HG02678 (cell line): ENCODE data around the gene CEP57L1.
"Not testable (repeated sequence)": the region's sequence is repeated elsewhere in the genome, so short reads cannot be mapped to it uniquely, and the experiment has no call there.

ENCODE experiments used
- ATAC-seq: cut with Tn5 transposase; IDR thresholded peaks from one replicate; pipeline ENCODE4 v1.9.1; 2021; ENCODE audit warnings: mild to moderate bottlenecking, moderate library complexity; ENCODE audit not compliant: unreplicated experiment

Gene CEP57L1

DNA sequence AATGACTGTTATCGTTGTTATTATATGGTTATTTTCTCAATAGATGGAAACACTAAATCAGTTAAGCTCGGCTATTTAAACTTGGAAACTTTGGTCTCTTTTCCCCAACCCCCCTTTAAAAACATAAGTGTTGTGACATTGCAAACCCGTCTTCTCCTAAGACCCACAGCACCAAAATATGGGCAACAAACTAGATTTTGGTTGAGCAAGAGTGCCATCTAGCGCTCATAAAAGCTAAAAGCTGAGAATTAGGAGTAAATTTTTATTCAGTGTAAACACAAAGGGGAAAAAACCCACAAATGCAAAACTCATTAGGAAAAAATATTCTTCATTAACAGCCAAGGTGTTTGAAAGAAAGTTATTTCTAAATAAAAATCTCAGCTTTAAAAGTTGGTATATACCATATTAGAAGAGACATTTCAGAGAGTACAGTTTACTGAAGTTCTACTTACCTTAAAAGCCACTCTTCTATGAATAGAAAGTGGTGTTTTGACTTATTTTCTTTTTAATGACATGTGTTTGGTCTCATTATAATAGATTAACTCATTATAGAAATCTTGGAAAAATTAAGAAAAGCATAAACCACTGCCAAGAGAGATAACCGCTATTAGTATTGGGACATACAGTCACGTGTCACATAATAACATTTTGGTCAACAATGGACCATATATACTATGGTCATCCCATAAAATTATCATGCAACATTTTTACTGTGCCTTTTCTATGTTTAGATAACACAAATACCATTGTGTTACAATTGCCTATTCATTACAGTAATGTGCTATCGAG, 21.8 kb upstream of the CEP57L1 start:
- ATAC-seq = no peak

DNA sequence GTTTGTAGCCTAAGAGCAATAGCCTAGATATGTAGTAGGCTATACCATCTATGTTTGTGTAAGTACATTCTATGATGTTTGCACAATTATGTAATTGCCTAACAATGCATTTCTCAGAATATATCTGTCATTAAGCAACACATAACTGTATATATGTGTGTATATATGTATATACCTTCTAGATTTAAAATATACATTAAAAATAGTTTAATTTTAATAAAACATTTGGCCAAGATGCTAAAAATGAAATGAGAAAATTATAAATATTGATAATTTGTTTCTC, 21.2 kb upstream of the CEP57L1 start:
- no peak for ATAC-seq

DNA sequence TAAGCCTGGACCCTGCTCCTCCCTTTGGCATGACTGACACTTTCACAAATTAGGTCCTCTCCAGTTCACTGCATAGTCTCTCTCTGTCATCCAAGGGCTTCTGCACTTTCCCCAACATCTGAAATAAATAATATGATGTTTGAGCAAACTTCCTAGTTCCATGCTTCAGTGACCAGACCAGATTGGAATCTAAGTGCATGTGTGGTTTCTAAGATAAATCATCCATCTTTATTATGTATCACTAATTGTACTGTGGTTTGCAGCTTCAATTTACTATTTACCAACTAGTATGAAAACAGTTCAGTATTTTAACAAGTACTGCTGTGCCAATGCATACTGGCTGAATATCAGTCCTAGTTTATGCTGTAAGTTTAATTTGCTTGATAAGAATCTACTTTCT, 19.4 kb upstream of the CEP57L1 start:
- no peak for ATAC-seq

DNA sequence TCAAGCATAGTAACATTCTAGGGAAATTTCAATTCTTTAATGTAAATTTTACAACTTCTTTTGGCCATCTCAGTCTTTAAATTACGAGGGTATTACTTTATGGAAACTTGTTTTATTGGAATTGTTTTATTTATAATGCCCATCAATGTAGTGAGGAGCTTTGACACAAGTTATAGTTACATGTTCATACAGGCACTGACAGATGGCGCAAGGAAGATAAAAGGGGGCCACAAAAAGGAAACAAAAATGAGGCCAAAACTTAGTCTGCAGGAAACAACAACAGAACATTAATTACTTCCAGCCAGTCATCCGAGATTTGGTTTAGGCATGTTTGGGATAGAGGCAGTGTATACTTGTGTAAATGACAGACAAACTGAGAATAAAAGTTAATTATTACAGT, 18.9 kb upstream of the CEP57L1 start:
- no peak for ATAC-seq

DNA sequence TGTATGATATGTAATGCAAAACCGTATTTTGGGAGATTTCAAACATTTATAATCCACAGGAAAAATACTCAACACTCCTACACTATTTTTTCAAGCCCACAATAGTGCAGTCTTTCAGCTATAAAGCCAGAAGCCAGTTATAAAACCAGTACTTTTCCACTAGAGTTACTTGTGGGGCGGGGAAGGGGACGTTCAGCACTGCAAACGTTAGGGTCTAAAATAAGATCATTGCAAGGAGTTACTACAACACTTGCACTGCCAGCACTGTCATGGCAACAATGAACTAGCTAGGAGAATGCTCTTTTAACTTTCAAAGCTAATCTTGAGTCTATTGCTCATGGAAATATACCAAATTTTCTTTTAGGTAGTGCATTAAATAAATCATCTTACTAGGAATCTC, 15.3 kb upstream of the CEP57L1 start:
- no peak for ATAC-seq

DNA sequence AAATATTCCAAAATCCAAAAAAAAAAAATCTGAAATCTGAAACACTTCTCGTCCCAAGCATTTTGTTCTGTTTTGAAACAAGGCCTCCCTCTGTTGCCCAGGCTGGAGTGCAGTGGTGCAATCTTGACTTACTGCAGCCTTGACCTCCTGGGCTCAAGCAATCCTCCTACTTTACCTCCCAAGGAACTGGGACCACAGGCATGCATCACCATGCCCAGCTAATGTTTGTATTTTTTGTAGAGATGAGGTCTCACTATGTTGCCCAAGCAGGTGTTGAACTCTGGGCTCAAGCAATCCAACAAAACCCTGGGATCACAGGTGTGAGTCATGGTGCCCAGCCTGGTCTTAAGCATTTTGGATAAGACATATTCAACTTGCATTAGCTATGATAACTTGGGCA, 14.3 kb upstream of the CEP57L1 start:
- ATAC-seq = no peak

DNA sequence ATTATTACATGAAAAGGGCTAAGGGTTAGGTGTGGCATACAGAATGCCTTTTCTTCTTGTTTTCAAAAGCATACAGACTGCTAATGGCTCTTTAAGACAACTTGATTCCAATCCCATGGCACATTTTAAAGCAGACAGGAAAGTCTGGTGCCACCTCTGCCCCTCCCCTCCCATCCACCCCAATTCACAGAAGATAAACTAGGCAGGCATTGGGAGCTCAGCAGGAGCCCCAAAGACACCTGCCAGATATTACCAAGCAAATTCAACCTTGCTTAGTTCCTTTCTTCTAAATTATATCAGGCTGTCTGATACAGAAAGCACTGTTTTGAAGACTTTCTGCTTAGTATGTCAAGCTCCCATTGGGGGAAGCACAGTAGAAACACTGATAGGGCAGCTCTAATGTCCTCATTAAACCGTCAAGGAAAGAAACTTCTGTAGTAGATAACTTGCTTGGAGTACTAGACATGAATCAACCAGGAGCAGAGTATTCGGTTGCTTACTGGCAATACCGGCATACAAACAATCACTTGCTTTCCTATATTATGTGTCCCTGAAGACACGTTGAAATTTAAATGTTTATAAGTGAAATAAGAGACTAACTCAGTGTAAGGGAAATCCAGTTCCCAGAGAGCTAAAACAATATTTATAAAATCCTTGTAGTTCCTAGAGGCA, 13.7 kb upstream of the CEP57L1 start:
- no peak for ATAC-seq

DNA sequence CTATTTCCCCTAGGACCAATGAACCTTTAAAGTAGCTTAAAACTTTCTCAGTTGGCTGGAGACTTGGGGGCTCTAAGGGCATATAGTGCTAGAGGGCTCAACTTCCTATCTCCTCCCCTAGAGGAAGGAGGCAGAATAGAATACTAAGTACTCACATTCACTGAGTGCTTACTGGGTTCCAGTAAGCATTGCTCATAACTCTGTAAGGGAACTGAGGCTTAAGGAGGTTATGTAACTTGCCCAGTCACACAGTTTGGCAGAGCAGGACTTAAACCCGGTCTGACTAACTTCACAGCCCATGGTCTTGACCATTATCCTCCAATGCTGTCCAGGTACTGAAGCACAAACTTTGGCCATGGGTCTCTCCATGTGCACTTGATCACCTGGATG, 13.1 kb upstream of the CEP57L1 start:
- no peak for ATAC-seq

DNA sequence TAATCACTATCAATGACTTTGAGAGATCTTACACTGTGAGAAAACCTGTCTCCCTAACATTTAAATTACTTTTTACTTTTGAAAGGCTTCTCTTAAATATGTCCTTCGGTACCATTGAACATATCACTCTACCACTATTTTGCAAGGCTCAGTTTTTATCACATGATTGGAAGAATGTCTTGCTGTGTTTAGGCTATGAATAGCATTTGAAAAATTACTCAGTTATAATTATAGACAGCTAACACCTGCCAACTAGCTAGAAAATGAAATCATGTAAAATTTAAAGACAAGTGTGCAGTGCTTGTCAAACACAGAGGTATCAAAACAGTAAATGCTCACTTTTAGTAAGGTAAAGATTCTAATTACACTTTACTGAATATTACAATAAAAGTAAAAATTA, 11.7 kb upstream of the CEP57L1 start:
- peak; percentile 59 for ATAC-seq

DNA sequence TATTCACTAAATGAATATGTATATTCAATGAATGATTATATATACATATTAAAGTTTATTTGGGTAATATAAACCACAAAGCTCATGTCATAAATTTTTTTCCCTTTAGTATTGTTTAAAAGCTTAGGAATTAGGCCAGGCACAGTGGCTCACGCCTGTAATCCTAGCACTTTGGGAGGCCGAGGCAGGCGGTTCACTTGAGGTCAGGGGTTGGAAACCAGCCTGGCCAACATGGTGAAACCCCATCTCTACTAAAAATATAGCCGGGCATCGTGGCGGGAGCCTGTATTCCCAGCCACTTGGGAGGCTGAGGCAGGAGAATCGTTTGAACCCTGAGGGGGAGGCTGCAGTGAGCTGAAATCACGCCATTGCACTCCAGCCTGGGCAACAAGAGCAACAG, 11.2 kb upstream of the CEP57L1 start:
- not testable (repeated sequence) for ATAC-seq

DNA sequence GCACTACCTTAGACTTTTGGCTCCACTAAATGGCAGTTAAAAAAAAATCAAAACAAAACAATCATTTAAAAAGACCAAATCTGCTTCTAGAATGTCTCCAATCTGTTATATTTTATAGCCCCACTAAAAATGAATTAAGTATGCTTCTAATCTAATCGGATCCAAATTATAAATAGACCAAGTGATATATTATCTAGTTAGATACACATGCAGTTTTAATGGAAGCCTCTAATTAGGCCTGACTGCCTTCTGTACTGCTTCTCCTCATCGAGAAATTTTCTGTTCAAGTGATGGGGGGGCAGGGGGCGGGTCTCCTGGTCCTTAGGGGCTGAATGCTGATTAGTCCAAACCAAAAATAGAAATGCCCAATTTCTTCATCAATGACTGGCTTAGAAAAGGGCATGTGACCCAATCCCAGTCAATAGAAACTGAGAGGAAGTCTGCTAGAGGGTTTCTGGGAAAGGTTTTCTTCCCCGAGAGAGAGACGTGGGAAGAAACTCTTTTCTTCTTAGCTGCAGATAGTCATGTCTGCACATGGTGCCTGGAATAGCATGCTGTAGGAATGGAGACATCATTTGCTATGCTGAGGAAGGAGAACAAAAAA, 7.5 kb upstream of the CEP57L1 start:
- no peak for ATAC-seq

DNA sequence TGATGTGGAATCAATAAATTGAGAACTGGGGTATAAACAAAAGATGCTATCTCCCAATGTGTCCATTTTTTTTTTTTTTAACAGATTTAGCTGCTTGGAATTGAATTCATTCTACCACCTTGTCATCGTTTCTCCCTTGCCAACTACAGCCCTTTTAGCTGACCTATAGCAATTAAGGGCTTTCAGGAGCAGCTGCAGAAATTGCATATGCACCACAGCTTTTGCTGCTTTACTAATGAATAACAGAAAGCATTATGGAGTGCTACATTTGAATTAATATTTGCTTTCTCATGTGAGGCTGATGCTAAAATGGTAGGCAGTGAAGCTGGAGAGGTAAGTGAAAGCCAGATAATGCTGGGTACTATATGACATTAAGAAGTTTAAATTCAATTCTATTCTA, 6.3 kb upstream of the CEP57L1 start:
- ATAC-seq = no peak

DNA sequence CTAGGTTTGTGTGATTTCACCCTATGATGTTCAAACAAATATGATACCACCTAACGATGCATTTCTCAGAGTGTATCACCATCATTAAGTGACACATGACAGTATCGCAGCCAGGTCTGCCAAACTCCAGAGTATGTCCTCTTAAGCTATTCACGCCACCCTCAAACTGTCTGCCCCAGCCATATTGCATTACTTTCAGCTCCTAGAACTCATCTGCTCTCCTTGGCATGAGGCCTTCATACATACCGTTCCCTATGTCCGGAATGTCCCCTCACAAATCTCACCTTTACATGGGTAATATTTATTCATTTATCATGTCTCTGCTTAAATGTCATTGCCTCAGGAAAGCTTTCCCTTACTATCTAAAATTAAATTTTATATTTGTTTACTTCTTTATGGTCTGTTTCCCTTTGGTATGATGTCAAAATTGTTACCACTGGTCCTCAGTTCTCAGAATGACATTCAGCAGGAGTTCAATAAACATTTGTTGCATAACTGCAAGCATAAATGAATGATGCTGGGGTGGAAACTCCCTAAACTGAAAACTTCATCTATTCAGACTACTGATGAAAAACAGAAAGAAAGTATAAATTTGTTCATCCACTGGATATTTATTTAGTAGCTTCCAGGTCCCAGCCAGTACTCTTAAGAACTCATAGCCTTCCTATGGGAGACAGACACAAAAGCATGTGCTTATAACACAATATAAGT, 3.8 kb upstream of the CEP57L1 start:
- ATAC-seq = no peak

DNA sequence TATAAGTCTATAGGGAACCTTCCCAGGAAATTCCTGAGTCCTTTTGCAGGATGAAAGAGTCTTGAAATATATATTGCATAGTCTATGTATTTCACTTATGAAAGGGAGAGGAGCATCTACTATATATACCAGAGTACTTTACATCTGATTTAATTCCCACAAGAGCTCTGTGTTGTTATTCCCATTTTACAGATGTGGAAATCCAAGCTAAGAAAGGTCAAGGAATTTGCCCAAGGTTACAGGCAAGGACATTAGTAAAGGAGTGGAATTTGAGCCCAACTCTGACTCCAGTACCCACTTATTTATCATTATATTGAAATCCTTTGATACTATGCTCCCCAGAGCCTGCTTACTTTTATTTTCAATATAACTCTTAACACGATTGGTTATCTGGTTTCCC, 3.2 kb upstream of the CEP57L1 start:
- no peak for ATAC-seq

DNA sequence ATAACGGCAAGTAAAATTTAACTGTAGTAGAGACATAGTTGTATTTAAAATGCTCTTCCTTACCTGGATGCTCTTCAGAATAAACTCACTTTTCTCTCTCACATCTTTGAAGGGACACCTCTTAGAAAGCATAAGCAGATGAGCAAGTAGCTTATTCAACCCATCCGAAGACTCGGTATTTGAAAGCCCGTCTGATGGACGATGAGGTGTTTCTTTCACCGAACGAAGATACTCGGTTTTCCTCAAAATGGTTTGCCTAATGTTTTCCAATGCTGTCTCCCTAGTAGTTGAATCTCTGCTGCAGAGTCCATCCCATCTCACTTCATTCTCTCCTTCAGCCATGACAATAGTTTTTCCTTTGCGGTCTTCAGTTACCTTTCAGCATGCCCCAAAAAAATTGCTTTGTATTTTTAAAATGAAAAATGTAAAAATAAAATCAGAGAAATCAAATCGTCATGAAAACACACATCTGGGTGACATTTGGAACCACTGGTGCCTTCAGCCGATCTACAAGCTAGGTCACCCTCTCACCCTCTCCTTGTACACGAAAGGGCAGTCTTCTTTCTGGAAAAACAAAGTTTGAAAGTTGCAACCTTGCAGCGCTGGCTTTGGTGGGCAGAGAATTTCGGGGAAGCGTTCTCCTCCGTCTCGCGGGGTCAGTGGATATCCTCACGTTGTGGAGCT, 1.4 kb upstream of the CEP57L1 start:
- no peak for ATAC-seq

DNA sequence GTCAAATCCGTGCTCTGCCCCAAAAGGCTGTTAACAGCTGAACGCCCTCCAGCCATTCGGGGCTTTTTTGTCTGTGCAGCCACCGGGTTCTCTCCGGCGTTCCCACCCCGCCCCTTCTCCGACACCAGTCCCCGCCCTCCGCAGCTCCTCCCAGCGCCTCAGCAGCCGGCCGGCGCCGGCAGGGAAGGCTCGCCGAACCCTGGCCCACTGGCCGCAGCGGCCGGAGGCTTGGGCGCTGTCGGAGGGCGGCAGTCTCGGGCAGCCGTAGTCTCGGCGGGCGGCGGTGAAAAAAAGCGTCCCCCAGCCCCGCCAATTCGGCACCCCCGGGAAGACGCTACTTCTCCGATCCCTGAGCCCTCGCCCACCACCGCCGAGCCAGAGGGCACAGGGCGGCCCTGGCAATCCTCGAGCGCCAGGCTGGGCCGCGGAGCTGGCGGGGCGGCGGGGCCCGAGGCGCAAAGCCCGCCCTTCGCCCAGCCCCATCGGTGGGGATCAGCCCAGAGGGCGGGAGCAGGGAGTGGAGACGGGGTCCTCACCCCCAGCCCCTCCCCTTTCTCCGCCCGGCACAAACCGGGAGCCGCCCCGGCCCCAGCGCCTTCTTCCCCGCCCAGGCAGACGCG, 781 bp upstream of the CEP57L1 start, which contains the start of gene SESN1:
Gene SESN1 (minus strand): TSS at position 431 of the 620 bp plus-strand sequence. CDS start 773 bp downstream, outside the sequence.
- peak; percentile 68 for ATAC-seq

DNA sequence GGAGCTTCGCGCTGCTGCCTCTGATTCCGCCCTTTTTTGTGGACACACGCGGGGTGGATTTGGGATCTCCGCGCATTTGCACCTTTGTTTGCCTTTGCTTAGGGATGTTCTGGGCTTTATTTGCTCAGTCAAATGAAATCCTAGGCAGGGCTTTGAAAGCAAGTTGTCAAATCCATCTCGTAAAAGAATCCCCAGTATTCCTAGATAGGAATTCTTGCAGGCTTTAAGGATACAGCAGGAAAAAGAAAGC, 453 bp downstream of the CEP57L1 start:
- ATAC-seq = no peak

DNA sequence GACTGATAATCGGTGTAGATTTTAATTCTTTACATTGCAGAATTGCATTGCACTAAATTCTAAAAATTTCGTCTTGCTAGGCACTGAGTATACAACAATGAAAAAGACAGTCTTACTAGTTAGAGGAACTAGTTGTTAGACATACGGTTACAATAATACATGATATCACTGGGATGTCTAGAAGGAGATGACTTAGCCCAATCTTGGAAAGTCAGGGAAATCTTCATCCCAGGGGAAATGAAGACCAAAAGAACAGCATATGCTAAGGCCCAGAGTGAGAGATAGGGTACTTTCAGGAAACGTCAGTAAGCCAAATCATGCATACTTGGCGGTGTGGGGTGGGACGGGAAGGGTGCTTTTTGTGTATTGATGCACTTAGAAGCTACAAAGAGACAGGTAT, 901 bp downstream of the CEP57L1 start:
- no peak for ATAC-seq

DNA sequence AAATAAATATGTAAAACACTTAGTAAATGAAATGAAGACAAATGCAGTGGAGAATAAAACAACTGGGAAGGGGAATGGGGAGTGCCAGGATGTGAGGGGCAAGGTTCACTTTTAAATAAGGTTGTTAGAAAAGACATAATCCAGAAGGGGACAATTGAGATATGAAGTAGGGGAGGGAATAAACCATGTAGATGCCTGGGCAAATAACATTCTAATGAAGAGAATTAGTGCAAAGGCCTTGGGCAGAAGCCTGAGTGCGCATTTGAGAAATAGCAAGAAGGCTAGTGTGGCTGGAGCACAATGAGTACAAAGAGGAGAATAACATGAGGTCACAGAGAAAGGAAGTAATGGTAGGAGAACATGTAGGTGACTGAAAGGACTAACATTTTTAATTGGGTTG, 2.4 kb downstream of the CEP57L1 start:
- no peak for ATAC-seq

DNA sequence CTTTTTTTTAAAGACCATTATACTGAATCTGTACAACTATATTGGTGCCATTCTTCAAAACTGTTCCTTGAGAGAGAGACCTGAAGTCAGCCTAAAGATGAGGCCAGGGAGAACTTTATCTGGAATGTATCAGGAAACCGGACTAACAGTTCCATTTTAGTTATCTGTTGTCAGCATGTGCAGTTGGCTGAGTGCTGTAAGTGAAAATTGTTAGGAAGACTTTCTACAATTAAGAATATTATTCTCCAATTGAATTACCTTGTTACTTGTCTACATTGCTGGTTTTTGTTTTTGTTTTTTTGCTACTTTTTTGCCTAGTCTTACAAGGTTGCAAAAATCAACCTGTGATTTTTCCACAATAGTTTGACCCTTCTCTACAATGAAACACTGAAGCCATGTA, 7.5 kb downstream of the CEP57L1 start:
- ATAC-seq = no peak

DNA sequence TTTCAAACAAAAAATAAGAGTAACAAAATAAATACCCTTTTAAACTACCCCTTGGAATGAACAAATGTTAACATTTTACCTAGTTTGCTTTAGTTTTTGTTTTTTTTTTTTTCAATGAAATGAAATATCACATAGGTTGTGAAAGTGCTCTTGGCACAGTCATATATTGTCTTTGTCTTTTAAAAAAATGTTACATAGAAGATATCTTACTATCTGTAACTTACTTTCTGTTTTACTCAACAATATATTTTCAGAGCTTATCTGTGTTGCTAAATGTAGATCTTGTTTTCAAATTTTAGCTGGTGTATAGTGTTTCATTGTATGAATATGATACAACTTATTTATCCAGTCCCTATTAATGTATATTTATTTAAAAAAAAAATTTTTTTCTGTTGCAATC, 8.6 kb downstream of the CEP57L1 start:
- peak; percentile 62 for ATAC-seq
